Hippocampal formation (tissue), 2 donors: ENCODE data around the gene TLX3.

Experiments
- DNase-seq, 2 donors: peaks; one replicate each; lab custom pipeline; 2025; lab: John Stamatoyannopoulos, UW

TLX3 gene

DNA sequence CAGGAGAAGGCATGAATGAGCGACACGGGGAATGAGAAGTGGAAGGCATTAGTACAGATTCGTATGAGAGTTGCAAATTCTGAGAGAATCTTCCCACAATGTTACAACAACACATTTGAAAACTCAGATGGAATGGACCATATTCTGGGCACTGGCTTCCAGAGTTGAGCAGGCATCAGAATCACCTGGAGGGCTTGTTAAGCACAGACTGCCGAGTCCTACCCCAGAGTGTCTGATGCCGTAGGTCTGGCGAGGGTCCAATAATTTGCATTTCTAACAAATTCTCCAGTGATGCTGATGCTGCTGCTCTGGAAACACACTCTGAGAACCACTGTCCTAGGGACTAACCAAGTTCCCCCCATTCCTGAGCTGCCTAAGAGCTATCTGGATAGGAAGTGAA is 2.9 kb upstream of the TLX3 start:
- DNase-seq, result no peak

- DNase-seq, result no peak
Observed at GRCh38 chr5:171306781-171307591, 2.1 kb upstream of the TLX3 start.

DNA sequence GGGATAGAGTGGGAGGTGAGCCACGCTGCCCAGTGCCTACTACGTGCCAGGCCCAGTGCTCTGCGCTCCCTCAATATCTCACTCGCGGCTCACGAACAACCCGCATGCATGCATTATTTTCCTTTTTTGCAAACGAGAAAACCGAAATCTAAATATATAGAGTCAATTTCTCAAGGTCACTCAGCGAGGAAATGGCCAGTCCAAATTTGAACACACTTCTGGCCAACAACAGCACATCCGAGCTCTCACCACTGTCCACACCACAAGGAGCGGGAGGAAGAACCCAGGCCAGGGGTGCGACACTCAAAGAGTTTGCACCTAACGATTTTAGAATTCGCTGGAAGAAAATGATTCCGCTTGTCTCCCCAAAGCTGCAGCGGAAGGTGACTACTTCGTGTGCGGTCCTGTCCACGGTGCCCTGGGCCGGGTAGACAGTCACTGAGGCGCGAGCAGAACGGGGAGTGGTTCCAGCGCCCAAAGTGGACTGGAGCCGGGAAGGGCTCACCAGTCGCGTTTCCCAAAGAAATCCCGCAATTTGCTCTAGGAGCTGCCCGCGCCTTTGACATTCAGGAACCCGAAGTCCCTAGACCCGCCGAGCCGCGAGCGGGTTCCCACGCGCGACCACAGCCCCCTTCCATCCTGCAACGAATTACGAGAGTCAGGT is 1.1 kb upstream of the TLX3 start:
- DNase-seq, result no peak

DNA sequence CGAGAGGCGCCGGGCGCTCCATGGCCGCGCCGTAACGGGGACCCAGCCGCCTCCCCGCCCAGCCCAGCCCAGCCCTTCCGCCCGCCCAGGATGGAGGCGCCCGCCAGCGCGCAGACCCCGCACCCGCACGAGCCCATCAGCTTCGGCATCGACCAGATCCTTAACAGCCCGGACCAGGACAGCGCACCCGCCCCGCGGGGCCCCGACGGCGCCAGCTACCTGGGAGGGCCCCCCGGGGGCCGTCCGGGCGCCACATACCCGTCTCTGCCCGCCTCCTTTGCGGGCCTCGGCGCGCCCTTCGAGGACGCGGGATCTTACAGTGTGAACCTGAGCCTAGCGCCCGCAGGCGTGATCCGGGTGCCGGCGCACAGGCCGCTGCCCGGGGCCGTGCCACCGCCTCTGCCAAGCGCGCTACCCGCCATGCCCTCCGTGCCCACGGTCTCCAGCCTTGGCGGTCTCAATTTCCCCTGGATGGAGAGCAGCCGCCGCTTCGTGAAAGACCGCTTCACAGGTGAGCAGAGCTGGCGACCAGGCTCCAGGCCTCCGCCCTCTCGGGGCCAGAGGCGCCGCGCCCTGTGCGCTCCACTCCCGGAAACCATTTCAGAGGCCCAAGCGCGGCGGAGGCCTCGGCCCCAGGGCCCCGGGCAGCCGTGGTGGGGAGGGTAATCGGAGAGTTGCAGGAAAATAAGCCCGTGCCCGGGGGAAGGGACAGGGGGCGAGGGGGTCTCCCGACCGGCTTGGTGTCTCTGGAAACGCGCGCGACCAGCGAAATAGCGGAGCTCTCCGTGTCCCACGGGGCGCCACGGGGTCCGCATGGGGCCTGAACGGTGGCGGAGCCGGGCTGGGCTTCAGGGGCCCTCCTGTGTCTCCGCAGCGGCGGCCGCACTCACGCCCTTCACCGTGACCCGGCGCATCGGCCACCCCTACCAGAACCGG is 496 bp downstream of the TLX3 start:
- no peak for DNase-seq

- DNase-seq, result no peak
Observed at GRCh38 chr5:171310212-171310818, 1.3 kb downstream of the TLX3 start.

DNA sequence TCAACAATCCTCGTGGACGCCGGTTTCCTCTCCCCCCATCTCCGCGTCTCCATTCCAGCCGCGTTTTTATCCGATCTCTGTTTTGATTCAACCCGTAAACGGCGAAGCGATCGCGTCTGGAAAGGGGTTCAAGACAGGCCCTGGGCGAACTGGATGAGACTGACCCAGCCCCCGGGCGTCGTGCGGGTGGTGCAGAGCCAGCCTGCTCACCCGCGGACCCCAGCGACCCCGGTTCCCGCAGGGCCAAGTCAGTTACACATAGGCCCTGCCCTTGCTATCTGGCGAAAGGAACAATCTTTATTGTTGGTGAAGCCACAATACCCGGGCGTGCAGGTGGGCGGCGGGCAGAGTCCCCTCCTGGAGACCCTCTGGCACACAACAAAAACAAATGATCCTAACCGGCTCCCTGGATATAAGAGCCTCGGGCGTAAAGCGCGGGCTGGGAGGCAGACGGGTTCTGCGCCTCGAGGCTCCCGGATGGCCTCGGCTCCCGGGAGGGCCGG is 1.8 kb downstream of the TLX3 start:
- DNase-seq, result no peak

DNA sequence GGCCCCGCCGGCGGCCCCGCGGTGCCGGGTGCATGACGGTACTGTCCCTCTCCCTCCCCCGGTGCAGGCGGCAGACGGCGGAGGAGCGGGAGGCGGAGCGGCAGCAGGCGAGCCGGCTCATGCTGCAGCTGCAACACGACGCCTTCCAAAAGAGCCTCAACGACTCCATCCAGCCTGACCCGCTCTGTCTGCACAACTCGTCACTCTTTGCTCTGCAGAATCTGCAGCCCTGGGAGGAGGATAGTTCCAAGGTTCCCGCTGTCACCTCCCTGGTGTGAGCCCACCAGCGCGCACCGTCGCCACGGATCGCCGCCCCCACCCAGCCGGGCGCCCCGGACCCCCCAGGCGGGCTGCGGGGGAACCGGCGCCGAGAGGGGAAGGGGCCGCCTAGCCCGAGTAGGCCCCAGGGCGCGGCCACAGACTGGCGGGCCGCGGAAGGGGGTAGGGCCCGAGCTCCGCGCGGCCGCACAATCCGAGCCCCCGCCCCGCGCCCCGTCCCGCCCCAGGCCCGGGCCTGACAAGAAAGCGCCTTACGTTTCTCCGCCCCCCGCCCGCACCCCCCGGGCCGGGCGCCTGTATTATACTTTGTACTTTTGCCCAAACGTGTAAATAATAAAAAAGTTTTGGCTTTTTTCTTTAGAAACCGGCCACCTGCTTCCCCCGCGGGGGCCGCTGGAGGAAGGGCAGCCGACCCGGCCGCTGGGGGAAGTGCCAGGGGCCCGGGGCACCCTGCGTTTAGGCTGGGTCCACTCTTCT is 2.5 kb downstream of the TLX3 start:
- DNase-seq, result no peak

GRCh38 chr5:171312129-171312974 is 3.3 kb downstream of the TLX3 start:
- DNase-seq, result no peak

- DNase-seq, result no peak
Observed at GRCh38 chr5:171313481-171314206, 4.6 kb downstream of the TLX3 start.

DNA sequence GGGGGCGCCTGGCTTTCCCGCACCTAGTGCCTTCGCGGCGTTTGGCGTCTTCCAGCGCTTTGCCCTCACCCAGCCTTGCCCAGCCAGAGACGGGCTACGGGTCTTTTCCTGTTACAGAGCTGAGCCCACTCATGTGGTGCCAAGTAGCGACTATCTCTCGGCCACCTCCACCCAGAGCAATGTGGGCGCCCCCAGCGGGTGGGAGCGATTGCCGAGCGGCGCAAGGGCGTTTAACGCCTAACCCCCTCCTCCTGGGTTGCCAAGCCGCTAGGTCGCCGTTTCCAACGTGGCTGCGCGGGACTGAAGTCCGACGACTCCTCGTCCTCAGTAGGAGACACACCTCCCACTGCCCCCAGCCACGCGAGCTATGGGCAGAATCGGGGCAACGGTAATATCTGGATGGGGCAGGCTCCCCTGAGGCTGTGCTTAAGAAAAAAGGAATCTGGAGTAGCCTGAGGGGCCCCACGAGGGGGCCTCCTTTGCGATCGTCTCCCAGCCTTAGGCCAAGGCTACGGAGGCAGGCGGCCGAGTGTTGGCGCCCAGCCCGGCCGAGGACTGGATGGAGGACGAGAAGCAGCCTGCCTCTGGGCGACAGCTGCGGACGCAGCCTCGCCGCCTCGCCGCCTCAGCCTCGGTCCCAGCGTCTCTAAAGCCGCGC is 5.8 kb downstream of the TLX3 start:
- no peak for DNase-seq

GRCh38 chr5:171315386-171315891 is 6.4 kb downstream of the TLX3 start:
- no peak for DNase-seq

GRCh38 chr5:171315925-171316257 is 6.8 kb downstream of the TLX3 start:
- DNase-seq, result no peak

DNA sequence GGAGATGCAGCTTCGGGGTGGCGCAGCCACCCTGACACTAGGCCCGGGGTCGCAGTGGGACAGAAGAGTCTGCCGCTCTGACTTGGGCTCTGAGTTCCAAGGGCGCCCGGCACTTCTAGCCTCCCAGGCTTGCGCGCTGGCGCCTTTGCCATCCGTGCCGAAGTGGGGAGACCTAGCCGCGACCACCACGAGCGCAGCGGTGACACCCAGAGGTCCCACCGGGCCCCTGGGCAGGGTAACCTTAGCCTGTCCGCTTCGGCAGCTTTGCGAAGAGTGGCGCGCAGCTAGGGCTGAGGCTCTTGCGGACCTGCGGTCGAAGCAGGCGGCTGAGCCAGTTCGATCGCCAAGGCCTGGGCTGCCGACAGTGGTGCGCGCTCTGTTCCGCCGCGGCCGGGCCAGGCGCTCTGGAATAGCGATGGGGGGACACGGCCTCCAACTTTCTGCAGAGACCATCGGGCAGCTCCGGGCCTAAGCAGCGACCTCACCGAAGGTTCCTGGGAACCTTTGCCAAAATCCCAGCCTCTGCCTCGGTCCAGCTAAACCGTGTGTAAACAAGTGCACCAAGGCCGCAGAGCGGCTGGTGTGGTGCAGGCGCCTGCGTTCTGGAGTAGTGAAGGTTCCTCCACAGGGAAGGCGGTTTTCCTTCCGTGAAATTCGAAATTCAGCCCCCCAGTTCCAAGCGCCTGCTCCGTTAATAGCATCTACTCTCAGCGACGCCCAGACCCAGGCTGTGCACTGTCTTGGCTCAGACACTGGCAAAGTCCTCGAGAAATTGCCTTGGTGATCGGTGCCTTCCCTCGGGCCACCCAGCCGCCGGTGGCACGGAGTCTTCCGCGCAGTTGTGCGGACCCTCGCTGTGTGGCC is 7.4 kb downstream of the TLX3 start:
- no peak for DNase-seq

- no peak for DNase-seq
Observed at GRCh38 chr5:171317230-171317629, 8.2 kb downstream of the TLX3 start.

DNA sequence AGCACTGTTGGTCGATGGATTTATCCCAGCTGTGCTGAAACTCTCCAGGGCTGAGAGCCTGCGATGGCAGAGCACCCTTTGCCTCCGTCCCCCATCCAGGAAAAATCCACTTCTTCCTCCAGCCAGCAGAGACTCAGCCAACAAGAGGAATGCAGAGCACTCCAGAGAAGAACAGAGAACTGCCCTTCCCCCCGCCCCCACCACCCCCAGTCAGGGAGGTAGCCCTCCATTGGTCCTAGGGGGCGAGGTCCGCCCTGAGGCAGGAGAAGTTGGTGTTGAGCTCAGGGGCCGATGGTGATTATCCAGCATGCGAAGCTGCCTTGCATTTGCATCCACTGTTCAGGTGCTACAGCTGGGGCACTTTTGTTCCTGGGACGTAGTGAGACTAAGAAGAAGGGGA is 9.0 kb downstream of the TLX3 start:
- DNase-seq, result no peak

- no peak for DNase-seq
Observed at GRCh38 chr5:171321447-171321846, 12.4 kb downstream of the TLX3 start.

- no peak for DNase-seq
Observed at GRCh38 chr5:171322527-171322926, 13.5 kb downstream of the TLX3 start.

- DNase-seq, result no peak
Observed at GRCh38 chr5:171323007-171323406, 14.0 kb downstream of the TLX3 start.
